Endometrial microvascular endothelial cells (primary cell): Measurements from ENCODE around the gene NEK5. TPM values are rescaled to one million over a fixed set of nuclear protein-coding genes. Genes with fewer than 3 reads are reported as not detected.
"Not testable (repeated sequence)": the region's sequence is repeated elsewhere in the genome, so short reads cannot be mapped to it uniquely, and the experiment has no call there.

ENCODE experiments used
- in situ Hi-C: cut with HindIII; loops from 2 replicates; pipeline ENCODE4 v1.10.0; 2017; ENCODE audit warnings: low sequenced_read_pairs, low pct_unique_long_range_greater_than_20kb; ENCODE audit errors: inconsistent ontology term
- total RNA-seq: library from RNA; depleted of rRNA; stranded (reverse); fragments of >200 nt; gene quantifications from one replicate; pipeline ENCODE4 v1.2.3, GENCODE V29; 2015; ENCODE audit errors: inconsistent ontology term

Gene NEK5
- total RNA-seq, 1 donor from 2014 or later: not detected

- in situ Hi-C loops: no loop called here
Observed at GRCh38 chr13:52156724-52157261, 27.9 kb upstream of the NEK5 start.

- in situ Hi-C loops: no loop called here
Observed at GRCh38 chr13:52155177-52155576, 26.3 kb upstream of the NEK5 start.

GRCh38 chr13:52147225-52147624 is 18.4 kb upstream of the NEK5 start:
- in situ Hi-C loops: no loop called here

DNA sequence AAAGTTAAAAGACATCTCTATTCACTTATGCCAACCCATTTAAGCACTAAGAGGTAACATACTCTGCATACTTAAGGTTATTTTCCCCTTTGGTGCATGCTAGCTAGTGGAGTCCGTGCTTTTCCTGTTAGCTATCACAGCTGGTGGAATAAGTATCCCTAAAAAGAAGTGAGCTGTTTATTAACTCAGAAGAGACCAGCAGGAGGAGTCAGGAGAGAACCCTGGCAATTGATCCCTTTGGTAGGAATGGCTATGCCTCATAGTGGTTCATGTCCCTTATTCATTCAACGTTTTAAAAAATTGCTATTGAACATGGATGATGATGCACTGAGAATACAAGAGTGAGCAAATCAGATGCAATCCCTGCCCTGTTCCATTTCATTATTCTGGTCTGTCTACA is 12.4 kb upstream of the NEK5 start:
- in situ Hi-C loops: no loop called here

DNA sequence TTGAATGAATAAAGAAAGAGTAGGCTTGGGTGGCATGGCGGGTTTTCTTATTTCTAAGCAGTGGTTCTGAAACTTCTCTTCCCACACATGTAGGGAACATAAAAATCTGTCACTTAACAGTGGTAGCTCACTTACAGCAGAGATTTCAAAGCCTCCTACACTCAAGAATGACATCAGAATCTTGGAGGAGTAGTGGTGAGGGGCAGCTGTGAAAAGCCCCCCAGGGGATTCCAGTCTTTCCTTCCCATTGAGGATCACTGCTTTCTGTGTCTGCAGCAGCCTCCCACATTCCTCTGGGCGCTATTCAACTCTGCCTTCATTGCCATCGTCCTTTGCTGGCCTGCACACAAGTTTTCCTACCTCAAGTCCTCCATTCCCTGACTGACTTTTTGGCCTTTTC is 8.6 kb upstream of the NEK5 start:
- in situ Hi-C loops: no loop called here

GRCh38 chr13:52136763-52137162 is 7.9 kb upstream of the NEK5 start:
- in situ Hi-C loops: no loop called here

- in situ Hi-C loops: no loop called here
Observed at GRCh38 chr13:52130641-52131040, 1.8 kb upstream of the NEK5 start.

DNA sequence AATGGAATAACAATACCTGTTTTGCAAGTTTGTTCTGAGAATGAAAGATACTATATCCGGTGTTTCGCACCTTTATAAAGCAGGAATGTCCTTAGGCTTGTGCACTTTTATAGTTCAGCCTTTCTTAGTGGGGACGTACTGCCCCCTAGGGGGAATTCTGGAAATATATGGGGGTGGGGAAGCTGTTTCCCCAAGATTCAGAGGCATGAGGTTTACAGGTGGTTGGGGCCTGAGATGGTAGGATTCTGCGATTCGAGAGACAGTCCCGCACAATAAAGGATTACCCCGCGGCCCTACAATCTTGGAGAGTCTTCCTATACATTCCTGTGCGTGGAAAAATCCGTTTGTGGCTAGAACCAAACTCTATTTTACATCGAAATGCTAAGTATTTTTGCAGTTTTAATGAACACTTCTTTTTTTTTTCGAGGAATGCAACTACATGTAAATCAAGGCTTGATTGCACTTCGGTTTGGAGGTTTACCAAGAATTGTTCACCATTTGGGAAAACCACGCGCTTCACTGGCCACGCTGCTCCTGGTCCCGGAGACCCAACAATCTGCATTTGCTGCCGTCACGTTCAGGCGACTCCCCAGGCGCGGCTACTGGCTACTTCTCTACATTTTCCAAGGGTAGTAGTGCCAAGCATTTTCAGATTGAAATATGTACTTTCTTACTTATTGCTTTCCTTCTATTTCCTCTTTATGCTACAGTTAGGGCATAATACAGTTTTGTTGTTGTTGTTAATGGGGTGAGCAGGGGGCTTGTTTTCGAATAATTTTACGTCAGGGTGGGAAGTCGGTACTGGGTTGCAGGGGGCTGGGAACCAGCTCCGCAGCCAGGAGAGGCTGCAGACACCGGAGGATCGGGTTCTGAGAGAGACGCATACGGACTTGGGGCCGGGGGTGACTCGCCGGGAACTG is 830 bp downstream of the NEK5 start:
- in situ Hi-C loops: no loop called here

DNA sequence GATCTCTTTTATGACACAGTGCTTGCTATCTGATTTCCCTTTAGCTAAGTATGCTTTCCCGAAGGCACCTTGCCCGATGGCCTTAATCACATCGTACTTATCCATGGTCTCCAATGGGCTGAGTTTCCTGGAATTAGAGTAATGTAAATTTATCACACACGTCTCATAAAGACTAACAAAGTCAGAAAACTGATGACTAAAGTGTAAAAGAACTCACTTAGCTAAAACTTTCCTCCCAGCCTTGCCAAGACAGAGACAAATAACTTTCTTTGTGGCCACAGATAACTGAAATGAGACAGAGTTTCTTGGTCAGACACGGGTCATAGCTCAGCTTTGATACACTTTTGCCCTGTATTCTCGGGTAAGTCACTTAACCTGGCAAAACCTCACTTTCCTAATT is 1.5 kb downstream of the NEK5 start:
- in situ Hi-C loops: no loop called here

GRCh38 chr13:52125547-52125946 is 3.3 kb downstream of the NEK5 start:
- in situ Hi-C loops: no loop called here

DNA sequence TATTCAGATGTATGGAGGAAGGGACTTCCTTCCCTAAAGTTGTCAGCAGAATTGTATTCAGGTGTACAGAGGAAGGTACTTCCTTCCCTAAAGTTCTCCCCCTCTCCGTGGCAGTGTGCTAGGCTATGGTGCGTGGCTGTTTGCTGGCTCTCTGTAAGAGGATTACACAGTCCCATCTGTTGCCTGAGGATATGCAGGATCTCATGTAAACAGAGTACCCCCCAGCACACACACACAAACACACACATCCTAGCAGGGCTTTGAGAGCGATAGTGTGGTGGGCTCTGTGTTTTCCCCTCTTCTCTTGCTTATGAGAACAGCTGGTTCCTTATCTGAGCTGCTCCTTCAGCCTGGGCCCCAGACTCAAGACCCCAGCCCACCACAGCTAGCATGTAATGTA is 10.3 kb downstream of the NEK5 start:
- in situ Hi-C loops: no loop called here

DNA sequence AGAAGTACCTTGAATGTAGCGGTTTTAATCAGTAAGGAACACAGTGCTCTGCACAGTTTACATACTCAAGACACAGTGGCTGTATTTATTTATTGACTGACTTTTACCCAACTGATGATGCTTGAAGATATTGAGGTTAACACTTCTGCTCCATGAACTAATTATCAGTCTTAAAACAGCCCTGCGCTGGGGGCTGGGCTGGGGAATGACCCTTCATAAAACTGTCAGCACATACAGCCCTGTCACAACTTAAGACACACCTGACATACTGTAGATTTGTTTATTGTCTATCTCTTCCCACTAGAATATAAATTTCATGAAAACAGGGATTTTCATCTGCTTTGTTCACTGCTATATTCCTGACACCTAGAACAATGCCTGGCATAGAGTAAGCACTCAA is 10.8 kb downstream of the NEK5 start:
- in situ Hi-C loops: no loop called here

DNA sequence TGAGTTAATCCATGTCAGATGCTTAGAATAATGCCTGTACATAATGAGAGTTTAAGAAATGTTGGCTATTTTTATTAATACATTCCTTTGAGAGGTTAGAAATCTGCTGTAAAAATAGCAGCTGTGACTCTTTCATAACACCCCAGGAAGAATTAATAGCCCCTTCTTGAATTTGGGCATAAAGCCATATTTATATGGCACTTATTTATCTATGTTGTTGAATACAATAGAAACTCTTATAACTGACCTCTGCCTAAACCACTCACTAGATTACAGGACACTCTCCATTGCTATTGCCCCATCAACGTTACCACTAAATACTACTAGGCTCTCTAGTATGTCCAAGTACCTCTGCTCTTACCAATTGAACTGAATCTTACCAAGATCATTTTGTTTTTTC is 16.3 kb downstream of the NEK5 start:
- in situ Hi-C loops: no loop called here

DNA sequence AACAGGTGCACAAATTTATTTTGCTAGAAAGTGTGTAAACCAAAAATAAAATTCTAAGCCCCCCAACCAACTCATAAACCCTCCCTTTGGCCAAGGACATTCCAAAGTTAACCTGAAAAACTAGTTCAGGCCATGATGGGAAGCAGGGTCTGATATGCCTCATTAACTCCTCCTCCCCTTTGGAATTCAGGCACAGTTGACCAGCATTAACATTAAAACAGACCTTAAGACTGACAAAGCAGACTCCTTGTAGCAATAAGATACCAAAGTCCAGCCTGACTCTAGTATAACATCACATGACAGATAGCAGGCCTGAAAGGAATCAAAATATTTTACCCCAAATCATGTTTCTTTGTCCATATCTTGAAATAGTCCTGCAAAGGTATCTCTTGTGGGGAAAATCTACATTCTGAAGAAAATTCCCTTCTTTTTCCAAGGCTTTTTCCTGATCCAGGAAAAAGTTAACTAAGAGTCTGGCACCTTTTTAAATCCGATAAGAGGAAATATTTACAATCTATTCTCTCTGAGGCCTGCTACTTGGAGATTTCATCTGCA is 19.7 kb downstream of the NEK5 start:
- in situ Hi-C loops: no loop called here

- in situ Hi-C loops: no loop called here
Observed at GRCh38 chr13:52105841-52106240, 23.0 kb downstream of the NEK5 start.

- in situ Hi-C loops: no loop called here
Observed at GRCh38 chr13:52104624-52105023, 24.2 kb downstream of the NEK5 start.

- in situ Hi-C loops: no loop called here
Observed at GRCh38 chr13:52103386-52103785, 25.5 kb downstream of the NEK5 start.

DNA sequence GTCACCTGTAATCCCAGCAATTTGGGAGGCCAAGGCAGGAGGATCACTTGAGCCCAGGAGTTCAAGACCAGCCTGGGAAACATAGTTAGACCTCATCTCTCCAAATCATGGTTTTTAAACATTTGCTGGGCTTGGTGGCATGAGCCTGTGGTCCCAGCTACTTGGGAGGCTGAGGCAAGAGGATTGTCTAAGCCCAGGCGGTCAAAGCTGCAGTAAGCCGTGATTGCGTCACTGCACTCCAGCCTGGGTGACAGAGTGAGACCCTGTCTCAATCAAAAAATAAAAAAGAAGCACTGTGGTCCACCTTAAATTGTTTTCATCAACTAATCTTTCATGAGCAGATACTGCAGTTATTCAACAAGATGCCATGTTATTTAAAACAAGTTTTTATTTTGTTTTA is 26.4 kb downstream of the NEK5 start:
- in situ Hi-C loops: not testable (repeated sequence)

DNA sequence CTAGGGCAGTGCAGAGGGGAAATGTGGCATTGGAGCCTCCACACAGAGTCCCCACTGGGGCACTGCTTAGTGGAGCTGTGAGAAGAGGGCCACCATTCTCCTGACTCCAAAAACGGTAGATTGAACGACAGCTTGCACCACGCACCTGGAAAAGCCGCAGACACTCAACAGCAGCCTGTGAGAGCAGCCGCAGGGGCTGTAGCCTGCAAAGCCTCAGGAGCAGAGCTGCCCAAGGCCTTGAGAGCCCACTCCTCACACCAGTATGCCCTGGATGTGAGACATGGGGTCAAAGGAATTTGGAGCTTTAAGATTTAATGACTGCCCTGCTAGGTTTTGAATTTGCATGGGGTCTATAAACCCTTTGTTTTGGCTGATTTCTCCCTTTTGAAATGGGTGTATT is 31.7 kb downstream of the NEK5 start:
- in situ Hi-C loops: no loop called here

DNA sequence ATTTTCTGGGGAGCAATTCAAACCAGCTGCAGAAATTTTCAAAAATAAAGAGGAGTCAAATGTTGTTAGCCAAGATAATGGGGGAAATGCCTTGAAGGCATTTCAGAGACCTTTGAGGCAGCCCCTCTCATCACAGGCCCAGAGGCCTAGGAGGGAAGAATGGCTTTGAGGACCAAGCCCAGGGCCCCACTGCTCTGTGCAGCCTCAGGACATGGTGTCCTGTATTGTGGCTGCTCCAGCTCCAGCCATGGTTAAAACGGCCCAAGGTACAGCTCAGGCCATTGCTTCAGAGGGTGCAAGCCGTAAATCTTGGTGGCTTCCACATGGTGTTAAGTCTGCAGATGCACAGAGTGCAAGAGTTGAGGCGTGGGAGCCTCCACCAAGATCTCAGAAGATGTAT is 32.1 kb downstream of the NEK5 start:
- in situ Hi-C loops: no loop called here
